Measurements from ENCODE around the gene PDCD1. TPM values are rescaled to one million over a fixed set of nuclear protein-coding genes. Genes with fewer than 3 reads are reported as not detected.
A peak's percentile ranks its signal among the peaks of the same experiment; 100 is the strongest.

PDCD1 gene
- total and polyA plus RNA-seq, 2 donors = 12.7 to 16.0 TPM

- no peaks in the 10 kb centered on the region for H3K27me3 ChIP-seq (ENCODE audit: control insufficient read depth in 2 of 2, insufficient read depth in 1 of 2, low read length in 1 of 2)
- H3K36me3 ChIP-seq (ENCODE audit: control insufficient read depth in 2 of 2, insufficient read depth in 2 of 2, low read length in 1 of 2) = peaks cover 13 to 22% of the 10 kb centered on the region in 2 donors
- H3K9me3 ChIP-seq (ENCODE audit: control insufficient read depth in 2 of 2, insufficient read depth in 1 of 2, low read length in 1 of 2) = no peaks in the 10 kb centered on the region
- no peak overlapping the region for H3K27ac ChIP-seq (ENCODE audit: low read depth in 1 of 2, low read length in 1 of 2)
- DNase-seq (ENCODE audit: low read depth in 6 of 9, low spot score in 9 of 9) = no peak
- WGBS = 97% methylated on average over 27 of the region's 27 CpGs
- peaks cover 0 to 8% of the 10 kb centered on the region in 2 donors for H3K4me1 ChIP-seq (ENCODE audit: control insufficient read depth in 2 of 2, insufficient read depth in 2 of 2, low read length in 2 of 2)
- H3K4me3 ChIP-seq (ENCODE audit: low read length in 2 of 2) = no peak overlapping the region
Measured at GRCh38 chr2:241850544-241851324, 8.0 kb downstream of the PDCD1 start.

GRCh38 chr2:241849616-241850543 is 8.8 kb downstream of the PDCD1 start:
- H3K9me3 ChIP-seq (ENCODE audit: control insufficient read depth in 2 of 2, insufficient read depth in 1 of 2, low read length in 1 of 2) = no peaks in the 10 kb centered on the region
- DNase-seq (ENCODE audit: low read depth in 6 of 9, low spot score in 9 of 9) = no peak
- H3K27ac ChIP-seq (ENCODE audit: low read depth in 1 of 2, low read length in 1 of 2) = no peak overlapping the region
- WGBS = 97% methylated on average over 16 of the region's 16 CpGs
- H3K27me3 ChIP-seq (ENCODE audit: control insufficient read depth in 2 of 2, insufficient read depth in 1 of 2, low read length in 1 of 2) = peaks cover 0 to 4% of the 10 kb centered on the region in 2 donors
- H3K4me1 ChIP-seq (ENCODE audit: control insufficient read depth in 2 of 2, insufficient read depth in 2 of 2, low read length in 2 of 2) = peaks cover 6 to 10% of the 10 kb centered on the region in 2 donors
- H3K36me3 ChIP-seq (ENCODE audit: control insufficient read depth in 2 of 2, insufficient read depth in 2 of 2, low read length in 1 of 2) = peaks cover 9 to 22% of the 10 kb centered on the region in 2 donors
- H3K4me3 ChIP-seq (ENCODE audit: low read length in 2 of 2) = no peak overlapping the region

GRCh38 chr2:241848761-241849615 is 9.7 kb downstream of the PDCD1 start:
- Histone ChIP-seq H3K4me1 (ENCODE audit: control insufficient read depth in 2 of 2, insufficient read depth in 2 of 2, low read length in 2 of 2) (peaks cover 10 to 13% of the 10 kb centered on the region in 2 donors), H3K36me3 (ENCODE audit: control insufficient read depth in 2 of 2, insufficient read depth in 2 of 2, low read length in 1 of 2) (peaks cover 8 to 22% of the 10 kb centered on the region in 2 donors), H3K27ac (ENCODE audit: low read depth in 1 of 2, low read length in 1 of 2) (no peak overlapping the region), H3K27me3 (ENCODE audit: control insufficient read depth in 2 of 2, insufficient read depth in 1 of 2, low read length in 1 of 2) (peaks cover 0 to 12% of the 10 kb centered on the region in 2 donors), H3K4me3 (ENCODE audit: low read length in 2 of 2) (no peak overlapping the region), H3K9me3 (ENCODE audit: control insufficient read depth in 2 of 2, insufficient read depth in 1 of 2, low read length in 1 of 2) (no peaks in the 10 kb centered on the region)
- DNase-seq (ENCODE audit: low read depth in 6 of 9, low spot score in 9 of 9) = no peak
- 97% methylated on average over 39 of the region's 39 CpGs for WGBS

GRCh38 chr2:241846406-241846805 is 12.3 kb downstream of the PDCD1 start:
- Histone ChIP-seq H3K4me1 (ENCODE audit: control insufficient read depth in 2 of 2, insufficient read depth in 2 of 2, low read length in 2 of 2) (peaks cover 18 to 25% of the 10 kb centered on the region in 2 donors), H3K27ac (ENCODE audit: low read depth in 1 of 2, low read length in 1 of 2) (no peak overlapping the region), H3K27me3 (ENCODE audit: control insufficient read depth in 2 of 2, insufficient read depth in 1 of 2, low read length in 1 of 2) (peaks cover 0 to 24% of the 10 kb centered on the region in 2 donors), H3K4me3 (ENCODE audit: low read length in 2 of 2) (no peak overlapping the region), H3K9me3 (ENCODE audit: control insufficient read depth in 2 of 2, insufficient read depth in 1 of 2, low read length in 1 of 2) (peaks cover 0 to under 1% of the 10 kb centered on the region in 2 donors), H3K36me3 (ENCODE audit: control insufficient read depth in 2 of 2, insufficient read depth in 2 of 2, low read length in 1 of 2) (peaks cover 5 to 14% of the 10 kb centered on the region in 2 donors)
- no peak for DNase-seq (ENCODE audit: low read depth in 6 of 9, low spot score in 9 of 9)
- 97% methylated on average over 22 of the region's 22 CpGs for WGBS

- WGBS = 92% methylated on average over 37 of the region's 37 CpGs
- no peak overlapping the region for H3K4me3 ChIP-seq (ENCODE audit: low read length in 2 of 2)
- peaks cover 18 to 25% of the 10 kb centered on the region in 2 donors for H3K4me1 ChIP-seq (ENCODE audit: control insufficient read depth in 2 of 2, insufficient read depth in 2 of 2, low read length in 2 of 2)
- peaks cover 0 to 3% of the 10 kb centered on the region in 2 donors for H3K9me3 ChIP-seq (ENCODE audit: control insufficient read depth in 2 of 2, insufficient read depth in 1 of 2, low read length in 1 of 2)
- H3K27me3 ChIP-seq (ENCODE audit: control insufficient read depth in 2 of 2, insufficient read depth in 1 of 2, low read length in 1 of 2) = peaks cover 0 to 24% of the 10 kb centered on the region in 2 donors
- peaks cover 0 to under 1% of the 10 kb centered on the region in 2 donors for H3K36me3 ChIP-seq (ENCODE audit: control insufficient read depth in 2 of 2, insufficient read depth in 2 of 2, low read length in 1 of 2)
- no peak overlapping the region for H3K27ac ChIP-seq (ENCODE audit: low read depth in 1 of 2, low read length in 1 of 2)
- DNase-seq (ENCODE audit: low read depth in 6 of 9, low spot score in 9 of 9) = no peak
Measured at GRCh38 chr2:241844831-241845578, 13.7 kb downstream of the PDCD1 start.

GRCh38 chr2:241844066-241844728 is 14.5 kb downstream of the PDCD1 start:
- peak in 1 of 9 donors; percentile 68 for DNase-seq (ENCODE audit: low read depth in 6 of 9, low spot score in 9 of 9)
- Histone ChIP-seq H3K9me3 (ENCODE audit: control insufficient read depth in 2 of 2, insufficient read depth in 1 of 2, low read length in 1 of 2) (peaks cover 0 to 3% of the 10 kb centered on the region in 2 donors), H3K27ac (ENCODE audit: low read depth in 1 of 2, low read length in 1 of 2) (peak overlapping the region in 1 of 2 donors; percentile 59), H3K4me3 (ENCODE audit: low read length in 2 of 2) (peak overlapping the region; percentile 26 to 53), H3K36me3 (ENCODE audit: control insufficient read depth in 2 of 2, insufficient read depth in 2 of 2, low read length in 1 of 2) (no peaks in the 10 kb centered on the region), H3K4me1 (ENCODE audit: control insufficient read depth in 2 of 2, insufficient read depth in 2 of 2, low read length in 2 of 2) (peaks cover 18 to 25% of the 10 kb centered on the region in 2 donors), H3K27me3 (ENCODE audit: control insufficient read depth in 2 of 2, insufficient read depth in 1 of 2, low read length in 1 of 2) (peaks cover 0 to 24% of the 10 kb centered on the region in 2 donors)
- WGBS = 7% methylated on average over 65 of the region's 65 CpGs

GRCh38 chr2:241843321-241844065 is 15.2 kb downstream of the PDCD1 start:
- Histone ChIP-seq H3K9me3 (ENCODE audit: control insufficient read depth in 2 of 2, insufficient read depth in 1 of 2, low read length in 1 of 2) (peaks cover 0 to 3% of the 10 kb centered on the region in 2 donors), H3K4me1 (ENCODE audit: control insufficient read depth in 2 of 2, insufficient read depth in 2 of 2, low read length in 2 of 2) (peaks cover 18 to 25% of the 10 kb centered on the region in 2 donors), H3K36me3 (ENCODE audit: control insufficient read depth in 2 of 2, insufficient read depth in 2 of 2, low read length in 1 of 2) (no peaks in the 10 kb centered on the region), H3K27me3 (ENCODE audit: control insufficient read depth in 2 of 2, insufficient read depth in 1 of 2, low read length in 1 of 2) (peaks cover 0 to 24% of the 10 kb centered on the region in 2 donors), H3K4me3 (ENCODE audit: low read length in 2 of 2) (peak overlapping the region in 1 of 2 donors; percentile 53), H3K27ac (ENCODE audit: low read depth in 1 of 2, low read length in 1 of 2) (peak overlapping the region; percentile 3 to 59)
- no peak for DNase-seq (ENCODE audit: low read depth in 6 of 9, low spot score in 9 of 9)
- WGBS = 43% methylated on average over 52 of the region's 52 CpGs

Measured in thymus (tissue), 11 donors.